GM13976 (cell line): Measurements from ENCODE around the gene RNPEPL1.
"Not testable (repeated sequence)": the region's sequence is repeated elsewhere in the genome, so short reads cannot be mapped to it uniquely, and the experiment has no call there.

Source experiments
- DNase-seq: peaks from one replicate; pipeline ENCODE4 v3.0.0; 2012; ENCODE audit warnings: low spot score
- CTCF ChIP-seq: IDR thresholded peaks from 2 replicates; pipeline ENCODE4 v1.5.1; 2012; ENCODE audit warnings: borderline replicate concordance, mild to moderate bottlenecking; ENCODE audit not compliant: insufficient read depth; ENCODE audit errors: extremely low read depth, missing control alignments, control extremely low read depth
- in situ Hi-C: fragments of 300-500 bp; cut with MboI; formaldehyde crosslinking; loops from one replicate; pipeline ENCODE4 v1.12.0; 2022; ENCODE audit warnings: low sequenced_read_pairs, mixed read lengths, inconsistent platforms; ENCODE audit not compliant: unreplicated experiment

RNPEPL1 gene

GRCh38 chr2:240528406-240529040, 39.8 kb upstream of the RNPEPL1 start:
- in situ Hi-C loops = no loop called here
- no peak for TF ChIP-seq CTCF
- peak; percentile 22 for DNase-seq

- no peak for DNase-seq
- in situ Hi-C loops = no loop called here
- TF ChIP-seq CTCF = no peak
Observed at GRCh38 chr2:240529344-240529999, 38.8 kb upstream of the RNPEPL1 start.

- TF ChIP-seq CTCF = no peak
- in situ Hi-C loops = no loop called here
Observed at GRCh38 chr2:240530181-240530580, 38.1 kb upstream of the RNPEPL1 start.

GRCh38 chr2:240531038-240531437, 37.2 kb upstream of the RNPEPL1 start:
- in situ Hi-C loops = no loop called here
- DNase-seq = no peak
- no peak for TF ChIP-seq CTCF

More at GRCh38 chr2:240530181-240530580, 38.1 kb upstream of the RNPEPL1 start:
- DNase-seq = no peak

GRCh38 chr2:240532031-240532775, 36.1 kb upstream of the RNPEPL1 start:
- in situ Hi-C loops = no loop called here
- TF ChIP-seq CTCF = no peak

GRCh38 chr2:240538031-240538780, 30.1 kb upstream of the RNPEPL1 start:
- TF ChIP-seq CTCF = no peak
- no peak for DNase-seq
- in situ Hi-C loops = no loop called here

More at GRCh38 chr2:240532031-240532775, 36.1 kb upstream of the RNPEPL1 start:
- DNase-seq = no peak

GRCh38 chr2:240539101-240539500, 29.2 kb upstream of the RNPEPL1 start:
- in situ Hi-C loops, DNase-seq: not testable (repeated sequence)
